Panc1 (cell line): ENCODE measurements around the gene CRKL.

Experiments
- CTCF ChIP-seq: fragments of 450-650 bp; IDR thresholded peaks from 2 replicates; pipeline ENCODE4 v1.5.1; 2017; ENCODE audit warnings: mild to moderate bottlenecking
- POLR2AphosphoS5 ChIP-seq: IDR thresholded peaks from 2 replicates; pipeline ENCODE4 v1.6.1; 2012; ENCODE audit warnings: mild to moderate bottlenecking, low read depth, low read length, moderate library complexity

GRCh38 chr22:20977516-20978170, 60.4 kb downstream of the CRKL start:
- no peak for TF ChIP-seq POLR2AphosphoS5
- TF ChIP-seq CTCF, result no peak
